K562 (cell line): ENCODE data around the gene ABHD8. TPM values are rescaled to one million over a fixed set of nuclear protein-coding genes. Genes with fewer than 3 reads are reported as not detected.

ENCODE experiments used
- CBX3 ChIP-seq, 2 experiments: IDR thresholded peaks; 1 replicate in 1 of 2; 2 replicates in 1 of 2; pipeline ENCODE4 v1.6.1; 2012; ENCODE audit warnings: inconsistent platforms in 2 of 2, low read length in 2 of 2, borderline replicate concordance in 1 of 2, control low read depth in 1 of 2
- POLR2A ChIP-seq: fragments of 450-650 bp; conservative IDR thresholded peaks from 2 replicates; pipeline ENCODE4 v1.6.1; 2016
- RBM14 ChIP-seq: fragments of 200-400 bp; formaldehyde crosslinking; IDR thresholded peaks from 2 replicates; pipeline ENCODE4 v1.6.1; 2018; ENCODE audit warnings: low read depth, mild to moderate bottlenecking, low read length, moderate library complexity, borderline replicate concordance; ENCODE audit not compliant: insufficient read depth
- RERE ChIP-seq: sonication (generic); formaldehyde crosslinking; IDR thresholded peaks from 2 replicates; pipeline ENCODE4 v1.8.0; 2023; ENCODE audit warnings: missing genetic modification reagents, mild to moderate bottlenecking, borderline replicate concordance
- SIX5 ChIP-seq, 2 experiments: IDR thresholded peaks; 2 replicates each; pipeline ENCODE4 v1.6.1; 2011; ENCODE audit warnings: low read length in 2 of 2, borderline replicate concordance in 1 of 2, low read depth in 1 of 2, mild to moderate bottlenecking in 1 of 2, moderate library complexity in 1 of 2; ENCODE audit not compliant: insufficient read depth in 1 of 2
- TRIM24 ChIP-seq, 2 experiments: fragments of 450-650 bp; IDR thresholded peaks; 2 replicates each; pipeline ENCODE4 v1.6.1; 2016
- ZBTB9 ChIP-seq: fragments of 450-650 bp; formaldehyde crosslinking; IDR thresholded peaks from 2 replicates; pipeline ENCODE4 v1.4.0; 2020; ENCODE audit warnings: mild to moderate bottlenecking, moderate library complexity
- polyA plus RNA-seq, 8 experiments: library from polyadenylated mRNA; depleted of rRNA in 4 of 8; stranded (reverse) in 5 of 8; unstranded in 3 of 8; fragments of >200 nt; fragmentation: Nextera tagmentation in 2 of 8; fragmentation: Illumina TruSeq in 1 of 8; extraction: Ambion mirVana in 2 of 8; extraction: Trizol in 1 of 8; gene quantifications; 2 replicates each; pipeline versions ENCODE4 v1.2.1 to v1.2.3, GENCODE V29; 2011 to 2014; ENCODE audit warnings: inconsistent platforms in 1 of 8, missing spikeins in 1 of 8
- total RNA-seq, 7 experiments: library from RNA; depleted of rRNA in 6 of 7; stranded (reverse); fragments of >200 nt in 6 of 7; fragmentation: Illumina TruSeq in 2 of 7; extraction: Trizol in 2 of 7; gene quantifications; 2 replicates each; pipeline versions ENCODE4 v1.2.1 to v1.2.3, GENCODE V29; 2011 to 2021; ENCODE audit warnings: low replicate concordance in 1 of 7
- TF ChIP-seq, protein P1 (sequence below): sonication (generic); formaldehyde crosslinking; IDR thresholded peaks from 2 replicates; pipeline ENCODE4 v1.8.1; 2023; ENCODE audit warnings: mild to moderate bottlenecking, missing genetic modification reagents
- TF ChIP-seq, protein P2 (sequence below): sonication (generic); formaldehyde crosslinking; IDR thresholded peaks from 2 replicates; pipeline ENCODE4 v1.8.0; 2022; ENCODE audit warnings: mild to moderate bottlenecking, missing genetic modification reagents, borderline replicate concordance
- TF ChIP-seq, protein P3 (sequence below), 2 experiments: fragments of 200-800 bp in 1 of 2; sonication (Bioruptor generic) in 1 of 2; sonication (generic) in 1 of 2; formaldehyde crosslinking in 1 of 2; IDR thresholded peaks in 1 of 2; conservative IDR thresholded peaks in 1 of 2; 2 replicates each; pipeline versions ENCODE4 v1.5.0 to v1.6.1; 2016 to 2020; ENCODE audit warnings: missing compliant biosample characterization in 1 of 2, missing genetic modification characterization in 1 of 2, missing genetic modification reagents in 1 of 2

The ABHD8 gene
- total and polyA plus RNA-seq, 9 of the 15 experiments (the other 6 are each of a cell fraction or from before 2014, with no cell fraction given): 0.04 to 6.6 (median 2.0) TPM; not detected in 1

GRCh38 chr19:17305517-17306284, 2.5 kb upstream of the ABHD8 start, which contains the start of gene MRPL34 (continued):
- TF ChIP-seq RERE (CRISPR knock-in tag) (no peak), POLR2A (peak; percentile 87), CBX3 (IDR thresholded peaks at IDR 0.05; ENCODE audit: borderline replicate concordance in 1 of 2, low read length in 2 of 2) (peak in 1 of 2 experiments; percentile 24; a peak in 1 of 3 replicates), ZBTB9 (CRISPR knock-in tag) (peak; percentile 55; the same call in 1 of the 2 replicates), SIX5 (IDR thresholded peaks at IDR 0.05; ENCODE audit: borderline replicate concordance in 1 of 2, insufficient read depth in 1 of 2, low read depth in 1 of 2, low read length in 2 of 2) (peak; percentile 42 to 49; a peak in 2 of 4 replicates), TRIM24 (IDR thresholded peaks at IDR 0.05) (0 out of 4 replicates have a peak, but pooled peaks of 1 of the 2 experiments have one; percentile 23), RBM14 (0 out of 2 replicates have a peak, but pooled peaks have one; percentile 66)
- TF ChIP-seq, protein P1, sequence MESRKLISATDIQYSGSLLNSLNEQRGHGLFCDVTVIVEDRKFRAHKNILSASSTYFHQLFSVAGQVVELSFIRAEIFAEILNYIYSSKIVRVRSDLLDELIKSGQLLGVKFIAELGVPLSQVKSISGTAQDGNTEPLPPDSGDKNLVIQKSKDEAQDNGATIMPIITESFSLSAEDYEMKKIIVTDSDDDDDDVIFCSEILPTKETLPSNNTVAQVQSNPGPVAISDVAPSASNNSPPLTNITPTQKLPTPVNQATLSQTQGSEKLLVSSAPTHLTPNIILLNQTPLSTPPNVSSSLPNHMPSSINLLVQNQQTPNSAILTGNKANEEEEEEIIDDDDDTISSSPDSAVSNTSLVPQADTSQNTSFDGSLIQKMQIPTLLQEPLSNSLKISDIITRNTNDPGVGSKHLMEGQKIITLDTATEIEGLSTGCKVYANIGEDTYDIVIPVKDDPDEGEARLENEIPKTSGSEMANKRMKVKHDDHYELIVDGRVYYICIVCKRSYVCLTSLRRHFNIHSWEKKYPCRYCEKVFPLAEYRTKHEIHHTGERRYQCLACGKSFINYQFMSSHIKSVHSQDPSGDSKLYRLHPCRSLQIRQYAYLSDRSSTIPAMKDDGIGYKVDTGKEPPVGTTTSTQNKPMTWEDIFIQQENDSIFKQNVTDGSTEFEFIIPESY (CRISPR knock-in tag): peak; percentile 72; the same call in 1 of the 2 replicates
- TF ChIP-seq, protein P2, sequence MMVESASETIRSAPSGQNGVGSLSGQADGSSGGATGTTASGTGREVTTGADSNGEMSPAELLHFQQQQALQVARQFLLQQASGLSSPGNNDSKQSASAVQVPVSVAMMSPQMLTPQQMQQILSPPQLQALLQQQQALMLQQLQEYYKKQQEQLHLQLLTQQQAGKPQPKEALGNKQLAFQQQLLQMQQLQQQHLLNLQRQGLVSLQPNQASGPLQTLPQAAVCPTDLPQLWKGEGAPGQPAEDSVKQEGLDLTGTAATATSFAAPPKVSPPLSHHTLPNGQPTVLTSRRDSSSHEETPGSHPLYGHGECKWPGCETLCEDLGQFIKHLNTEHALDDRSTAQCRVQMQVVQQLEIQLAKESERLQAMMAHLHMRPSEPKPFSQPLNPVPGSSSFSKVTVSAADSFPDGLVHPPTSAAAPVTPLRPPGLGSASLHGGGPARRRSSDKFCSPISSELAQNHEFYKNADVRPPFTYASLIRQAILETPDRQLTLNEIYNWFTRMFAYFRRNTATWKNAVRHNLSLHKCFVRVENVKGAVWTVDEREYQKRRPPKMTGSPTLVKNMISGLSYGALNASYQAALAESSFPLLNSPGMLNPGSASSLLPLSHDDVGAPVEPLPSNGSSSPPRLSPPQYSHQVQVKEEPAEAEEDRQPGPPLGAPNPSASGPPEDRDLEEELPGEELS (CRISPR knock-in tag): no peak
- TF ChIP-seq, protein P3, sequence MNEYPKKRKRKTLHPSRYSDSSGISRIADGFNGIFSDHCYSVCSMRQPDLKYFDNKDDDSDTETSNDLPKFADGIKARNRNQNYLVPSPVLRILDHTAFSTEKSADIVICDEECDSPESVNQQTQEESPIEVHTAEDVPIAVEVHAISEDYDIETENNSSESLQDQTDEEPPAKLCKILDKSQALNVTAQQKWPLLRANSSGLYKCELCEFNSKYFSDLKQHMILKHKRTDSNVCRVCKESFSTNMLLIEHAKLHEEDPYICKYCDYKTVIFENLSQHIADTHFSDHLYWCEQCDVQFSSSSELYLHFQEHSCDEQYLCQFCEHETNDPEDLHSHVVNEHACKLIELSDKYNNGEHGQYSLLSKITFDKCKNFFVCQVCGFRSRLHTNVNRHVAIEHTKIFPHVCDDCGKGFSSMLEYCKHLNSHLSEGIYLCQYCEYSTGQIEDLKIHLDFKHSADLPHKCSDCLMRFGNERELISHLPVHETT (CRISPR knock-in tag; conservative IDR thresholded peaks at IDR 0.05 in 1 of 2, IDR thresholded peaks at IDR 0.05 in 1 of 2): 0 out of 4 replicates have a peak, but pooled peaks of 1 of the 2 experiments have one; percentile 30
